Measurements from ENCODE around the gene HOXA3.

DNA sequence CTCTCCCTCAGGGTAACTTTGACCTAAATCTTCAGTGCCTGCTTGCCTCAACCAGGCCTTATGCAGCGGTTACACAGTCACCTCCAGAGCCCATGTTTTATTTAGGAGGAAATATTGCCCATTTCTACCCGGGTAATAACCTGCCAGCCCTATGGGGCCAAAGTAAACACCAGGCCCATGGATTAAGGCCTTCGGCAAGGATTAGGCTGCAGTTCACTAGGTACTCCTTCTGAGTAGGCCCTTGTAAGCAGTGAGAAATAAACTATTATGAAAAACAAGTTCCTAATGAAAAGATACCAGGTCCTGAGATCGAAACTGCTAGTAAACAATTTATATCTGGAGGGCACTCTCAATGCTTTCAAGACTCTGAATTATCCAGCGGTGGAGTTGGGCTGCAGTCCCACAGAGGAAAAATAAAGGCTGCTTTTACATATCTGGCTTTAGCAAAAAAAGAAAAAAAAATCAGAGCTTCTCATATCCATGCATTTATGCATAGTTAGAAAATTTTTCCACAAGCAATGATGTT is 25.5 kb upstream of the HOXA3 start:
- TF ChIP-seq, protein P1, sequence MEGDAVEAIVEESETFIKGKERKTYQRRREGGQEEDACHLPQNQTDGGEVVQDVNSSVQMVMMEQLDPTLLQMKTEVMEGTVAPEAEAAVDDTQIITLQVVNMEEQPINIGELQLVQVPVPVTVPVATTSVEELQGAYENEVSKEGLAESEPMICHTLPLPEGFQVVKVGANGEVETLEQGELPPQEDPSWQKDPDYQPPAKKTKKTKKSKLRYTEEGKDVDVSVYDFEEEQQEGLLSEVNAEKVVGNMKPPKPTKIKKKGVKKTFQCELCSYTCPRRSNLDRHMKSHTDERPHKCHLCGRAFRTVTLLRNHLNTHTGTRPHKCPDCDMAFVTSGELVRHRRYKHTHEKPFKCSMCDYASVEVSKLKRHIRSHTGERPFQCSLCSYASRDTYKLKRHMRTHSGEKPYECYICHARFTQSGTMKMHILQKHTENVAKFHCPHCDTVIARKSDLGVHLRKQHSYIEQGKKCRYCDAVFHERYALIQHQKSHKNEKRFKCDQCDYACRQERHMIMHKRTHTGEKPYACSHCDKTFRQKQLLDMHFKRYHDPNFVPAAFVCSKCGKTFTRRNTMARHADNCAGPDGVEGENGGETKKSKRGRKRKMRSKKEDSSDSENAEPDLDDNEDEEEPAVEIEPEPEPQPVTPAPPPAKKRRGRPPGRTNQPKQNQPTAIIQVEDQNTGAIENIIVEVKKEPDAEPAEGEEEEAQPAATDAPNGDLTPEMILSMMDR (IDR thresholded peaks at IDR 0.05) = no peak
- TF ChIP-seq POLR2AphosphoS5 (IDR thresholded peaks at IDR 0.05) (no peak), POLR2A (IDR thresholded peaks at IDR 0.05) (no peak)
